HG03103 (cell line): ENCODE results near the gene ALPI.
"Not testable (repeated sequence)": the region's sequence is repeated elsewhere in the genome, so short reads cannot be mapped to it uniquely, and the experiment has no call there.

Source experiments
- ATAC-seq: cut with Tn5 transposase; IDR thresholded peaks from one replicate; pipeline ENCODE4 v1.9.1; 2021; ENCODE audit warnings: low read depth; ENCODE audit not compliant: unreplicated experiment

The ALPI gene

DNA sequence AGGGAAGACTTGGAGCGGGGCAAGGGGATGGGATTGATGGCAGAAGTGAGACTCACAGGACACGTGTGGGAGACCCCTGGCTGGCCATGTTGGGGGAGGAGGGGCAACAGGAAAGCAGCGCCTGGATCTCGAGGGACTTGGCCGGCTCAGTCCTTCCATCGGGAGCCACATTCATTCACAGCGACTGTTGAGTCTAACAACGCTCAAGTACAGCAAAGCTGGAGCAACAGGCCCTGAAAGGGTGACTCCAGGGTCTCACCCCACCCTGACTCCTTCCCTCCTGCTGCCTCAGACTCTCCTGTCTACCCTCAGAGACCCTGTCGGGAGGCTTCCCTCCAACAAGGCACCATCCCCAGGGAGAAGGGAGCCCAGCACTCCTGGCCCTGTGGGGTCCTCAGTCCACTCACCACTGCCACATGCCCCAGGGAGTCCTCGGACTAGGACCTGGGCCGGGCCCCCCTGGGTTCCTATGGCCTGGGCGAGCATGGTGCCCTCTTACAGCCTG, 14.8 kb upstream of the ALPI start:
- ATAC-seq: no peak

DNA sequence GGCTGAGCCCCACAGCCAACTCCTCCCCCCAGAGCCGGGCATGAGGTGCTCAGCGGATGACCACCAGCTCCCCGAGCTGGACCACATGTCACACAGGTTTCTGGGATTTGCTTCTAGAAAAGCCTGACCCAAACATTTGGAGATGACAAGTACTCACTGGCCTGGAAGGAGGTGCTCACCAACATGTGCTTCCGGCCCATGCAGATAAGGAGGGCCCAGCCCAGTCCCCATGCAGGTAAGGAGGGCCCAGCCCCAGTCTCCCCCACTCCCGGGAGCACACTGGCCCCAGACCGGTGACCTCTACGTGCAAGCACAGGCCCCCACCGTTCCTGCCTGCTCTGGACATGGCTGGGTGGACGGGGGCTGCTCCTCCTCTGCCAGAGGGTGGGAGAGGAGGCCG, 14.0 kb upstream of the ALPI start:
- ATAC-seq: not testable (repeated sequence)

DNA sequence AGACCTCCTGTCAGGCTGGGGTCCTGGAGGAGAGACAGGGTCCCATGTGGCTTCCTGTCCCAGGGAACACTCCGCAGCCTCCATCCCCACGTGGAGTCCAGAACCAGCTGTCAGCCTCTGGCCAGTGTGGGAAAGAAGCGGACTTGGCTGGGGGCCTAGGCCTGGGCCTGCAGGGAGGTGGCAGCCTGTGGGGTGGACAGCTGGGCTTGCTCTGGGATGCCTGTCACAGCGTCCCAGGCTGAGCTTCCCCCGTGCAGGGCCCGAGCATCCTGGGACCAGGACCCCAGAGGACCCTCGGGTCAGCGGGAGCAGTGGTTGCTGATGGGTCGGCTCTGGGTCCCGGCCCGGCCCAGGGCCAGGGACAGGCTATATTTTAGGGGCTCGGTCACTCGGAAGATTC, 13.5 kb upstream of the ALPI start:
- ATAC-seq: not testable (repeated sequence)

DNA sequence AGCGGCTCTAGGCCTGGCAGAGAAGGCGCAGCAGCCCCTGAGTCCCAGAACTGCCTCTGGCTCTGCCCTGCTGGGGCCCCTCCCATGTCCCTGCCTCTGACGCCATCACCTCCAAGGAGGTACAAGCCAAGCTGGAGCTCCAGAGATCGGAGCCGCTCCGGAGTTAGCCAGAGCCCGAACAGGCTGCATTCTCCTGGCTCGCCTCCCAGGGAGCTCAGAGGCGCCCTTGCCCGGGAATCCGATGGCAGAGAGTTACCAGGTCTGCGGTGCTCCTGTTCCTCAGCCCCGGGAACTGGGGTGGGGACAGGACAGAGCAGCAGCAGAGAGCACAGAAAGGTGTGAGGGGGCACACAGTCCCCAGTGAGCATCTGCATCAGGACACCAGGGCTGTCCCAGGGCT, 12.9 kb upstream of the ALPI start:
- ATAC-seq: not testable (repeated sequence)

DNA sequence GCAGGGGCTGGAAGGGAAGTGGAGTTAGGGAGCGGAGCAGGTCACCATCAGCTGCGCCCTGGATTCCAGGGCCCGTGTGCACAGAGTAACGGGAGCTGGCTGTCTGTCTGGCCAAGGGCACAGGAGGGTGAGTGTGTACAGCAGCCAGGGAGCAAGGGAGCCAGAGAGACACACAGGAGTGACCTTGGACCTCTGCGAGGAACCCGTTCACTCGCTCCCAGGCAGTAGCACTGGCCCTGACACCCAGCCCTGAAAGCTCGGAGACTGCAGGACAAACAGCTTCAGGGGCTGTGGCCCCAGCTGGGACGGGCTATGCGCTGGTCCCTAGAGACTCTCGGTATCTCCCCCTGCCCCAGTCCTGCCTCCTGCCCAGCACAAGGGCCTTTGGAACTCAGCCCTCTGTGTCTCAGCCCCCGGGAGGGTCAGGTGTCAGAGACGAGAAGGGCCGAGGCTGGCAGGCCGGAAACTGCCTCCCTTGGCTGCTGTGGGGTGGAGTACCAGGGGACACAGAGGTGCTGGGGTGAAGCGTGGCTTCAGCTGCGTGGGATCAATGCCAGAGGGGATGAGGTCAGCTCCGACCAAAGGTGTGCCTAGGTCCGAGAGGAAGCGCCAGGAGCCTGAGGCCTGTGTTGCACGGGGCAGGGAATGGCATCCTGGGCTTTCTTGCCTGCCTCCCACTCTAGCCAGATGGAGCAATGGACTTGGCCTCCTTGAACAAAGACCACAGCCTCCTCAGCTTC, 12.1 kb upstream of the ALPI start:
- ATAC-seq: not testable (repeated sequence)

DNA sequence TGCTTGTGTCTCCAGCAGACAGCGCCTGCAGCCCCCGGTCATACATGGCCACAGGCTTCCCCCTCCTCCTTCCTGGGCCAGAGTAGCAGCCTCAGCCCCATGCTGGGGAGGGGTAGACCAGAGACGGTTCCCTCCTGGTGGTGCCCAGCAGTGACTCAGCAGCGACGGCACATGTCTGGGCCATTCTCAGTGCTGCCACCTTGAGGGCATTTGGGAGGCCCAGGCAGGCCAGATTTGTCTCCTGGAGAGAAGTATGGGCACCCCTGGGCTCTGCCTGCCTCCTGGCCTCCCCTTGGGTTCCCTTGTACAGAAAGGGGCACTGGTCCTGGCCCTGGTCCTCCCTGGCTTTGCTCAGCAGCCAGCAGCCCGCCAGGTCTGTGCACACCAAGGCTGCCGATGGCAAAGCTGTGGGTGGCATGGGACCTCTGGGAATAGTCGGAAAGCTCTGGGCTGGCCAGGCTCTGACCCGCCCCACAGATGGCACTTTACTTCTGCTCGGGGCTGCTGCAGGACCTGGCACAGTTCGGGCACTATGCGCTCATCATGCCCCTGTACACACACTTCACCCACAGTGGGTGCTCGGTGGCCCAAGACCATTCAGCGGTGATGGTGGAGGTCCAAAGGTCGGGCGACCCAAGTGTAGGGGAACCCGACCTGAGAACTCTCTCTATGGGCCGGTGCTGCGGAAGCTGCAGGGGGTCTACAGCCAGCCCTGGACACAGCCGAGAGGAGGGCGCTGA, 11.4 kb upstream of the ALPI start:
- no peak for ATAC-seq

DNA sequence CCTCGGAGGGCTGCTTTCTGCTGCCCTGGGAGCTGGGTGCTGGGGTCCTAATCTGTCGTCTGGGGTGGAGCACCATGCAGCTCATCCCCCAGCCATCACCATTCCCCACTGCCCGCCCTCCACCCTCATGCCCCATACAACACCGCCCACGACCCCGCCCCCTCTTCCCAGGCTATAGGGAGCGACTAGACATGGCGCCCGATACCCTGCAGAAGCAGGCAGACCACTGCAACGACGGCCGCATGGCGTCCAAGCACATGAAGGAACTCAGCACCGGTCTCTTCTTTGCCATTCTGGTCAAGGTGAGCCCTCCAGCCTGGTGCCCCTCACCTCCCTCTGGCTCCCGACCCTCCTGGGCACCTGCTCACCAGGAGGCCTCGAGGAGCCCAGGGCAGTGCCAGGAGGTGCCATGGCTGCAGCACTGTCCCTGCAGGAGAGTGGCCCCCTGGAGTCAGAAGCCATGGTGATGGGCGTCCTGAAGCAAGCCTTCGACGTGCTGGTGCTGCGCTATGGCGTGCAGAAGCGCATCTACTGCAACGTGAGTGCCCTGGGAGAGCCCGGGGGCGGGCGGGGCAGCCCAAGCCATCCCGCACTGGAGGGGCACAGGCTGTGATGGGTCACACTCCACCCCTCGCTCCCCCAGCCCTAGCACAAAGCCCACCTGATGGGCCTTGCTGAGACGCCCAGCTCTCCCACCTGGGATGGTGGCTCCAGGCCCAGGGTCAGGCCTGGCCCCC, 10.6 kb upstream of the ALPI start:
- not testable (repeated sequence) for ATAC-seq

DNA sequence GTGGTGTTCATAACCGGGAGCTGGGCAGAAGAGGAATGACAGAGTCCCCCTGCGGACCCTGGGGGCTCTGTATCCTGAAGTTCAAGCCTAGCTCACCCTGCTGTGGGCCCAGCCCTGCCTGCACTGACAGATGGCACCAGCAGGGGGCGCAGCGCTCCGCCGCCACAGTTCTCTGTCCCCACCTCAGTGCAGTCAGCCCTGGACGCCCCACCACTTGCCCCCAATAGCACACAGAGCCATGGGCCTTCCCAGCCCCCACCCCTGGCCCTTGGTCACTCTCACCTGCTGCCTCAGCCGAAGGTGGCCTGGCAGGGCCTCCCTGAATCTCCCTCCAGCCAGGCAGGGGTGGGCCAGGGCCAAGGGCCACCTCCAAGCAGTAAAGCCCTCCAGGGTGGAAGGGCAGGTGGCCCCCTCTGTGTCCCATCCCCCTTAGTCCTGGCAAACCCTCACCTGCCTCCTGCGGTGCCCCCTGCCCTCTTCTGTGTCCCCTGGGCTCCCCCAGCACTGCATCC, 9.6 kb upstream of the ALPI start:
- not testable (repeated sequence) for ATAC-seq

DNA sequence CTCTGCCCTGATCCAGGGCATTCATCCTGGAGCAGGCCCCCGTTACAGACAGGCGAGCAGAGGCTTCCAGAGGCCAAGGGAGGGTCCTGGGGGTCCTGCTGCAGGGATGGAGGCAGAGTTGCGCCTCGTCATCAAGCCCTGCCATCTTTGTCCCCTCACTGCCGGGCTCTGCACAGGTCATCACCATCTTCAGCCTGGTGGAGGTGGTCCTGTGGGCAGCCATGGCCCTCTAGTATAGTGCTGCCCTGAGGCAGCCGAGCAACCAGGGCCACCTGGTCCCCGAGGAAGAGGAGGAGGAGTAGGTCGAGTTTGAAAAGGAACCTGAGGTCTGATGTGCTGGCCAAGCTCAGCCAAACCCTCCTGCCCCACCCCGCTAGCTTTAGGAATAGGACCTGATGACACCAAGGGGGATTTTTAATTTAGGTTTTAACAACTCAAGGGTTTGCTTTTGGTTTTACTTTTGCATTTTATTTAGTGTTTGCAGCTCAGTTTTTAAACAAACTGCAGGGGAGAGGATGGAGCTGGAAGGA, 8.8 kb upstream of the ALPI start:
- ATAC-seq: no peak

DNA sequence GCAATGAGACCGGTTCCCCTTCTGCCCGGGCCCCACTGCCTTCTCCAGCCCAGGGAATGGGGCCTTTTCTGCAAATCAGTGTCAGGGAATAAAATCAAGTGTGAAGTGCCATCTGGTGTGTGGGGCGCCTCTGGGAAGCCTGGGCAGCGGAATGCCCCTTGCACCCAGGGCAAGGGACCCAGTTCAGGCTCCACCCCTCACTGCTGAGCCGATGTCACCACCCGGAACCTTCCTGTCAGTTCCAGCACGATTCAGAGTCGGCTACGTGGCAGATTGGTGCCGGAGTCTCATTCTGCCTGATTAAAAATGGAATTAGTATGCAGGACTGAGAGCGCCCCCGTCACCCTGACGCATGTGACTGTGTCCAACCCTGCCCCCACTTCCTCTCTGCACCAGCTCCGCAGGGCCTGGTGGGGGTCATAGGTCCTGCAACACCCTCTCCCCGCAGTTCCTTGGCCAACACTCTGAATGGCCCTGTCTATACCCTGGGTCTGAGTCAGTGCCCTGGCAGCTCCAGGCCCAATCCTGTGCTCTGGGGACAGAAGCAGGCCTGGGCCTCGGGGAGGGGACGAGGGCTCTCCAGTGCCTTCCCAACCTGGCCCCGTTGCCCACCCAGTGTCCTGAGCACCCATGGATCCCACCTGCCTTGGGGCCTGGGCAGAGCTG, 8.2 kb upstream of the ALPI start:
- no peak for ATAC-seq

DNA sequence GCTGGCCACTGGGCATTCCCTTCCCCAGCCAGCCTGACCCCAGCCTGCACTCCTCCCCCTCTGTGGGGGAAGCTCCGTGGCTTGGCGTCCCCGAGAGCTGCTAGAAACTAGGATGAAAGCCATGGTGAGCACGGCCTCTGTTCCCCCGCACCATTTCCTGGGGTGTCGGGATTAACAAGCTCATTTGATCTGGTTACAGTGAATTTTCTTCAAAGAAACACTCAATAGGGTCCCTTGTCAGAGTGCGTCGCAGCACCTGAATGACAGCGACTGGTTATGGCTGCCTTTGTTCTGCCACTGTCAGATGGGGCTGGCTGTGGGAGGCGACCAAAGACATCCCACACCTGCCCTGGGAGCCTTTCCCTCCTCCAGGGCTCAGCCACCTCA, 7.7 kb upstream of the ALPI start:
- ATAC-seq: no peak

DNA sequence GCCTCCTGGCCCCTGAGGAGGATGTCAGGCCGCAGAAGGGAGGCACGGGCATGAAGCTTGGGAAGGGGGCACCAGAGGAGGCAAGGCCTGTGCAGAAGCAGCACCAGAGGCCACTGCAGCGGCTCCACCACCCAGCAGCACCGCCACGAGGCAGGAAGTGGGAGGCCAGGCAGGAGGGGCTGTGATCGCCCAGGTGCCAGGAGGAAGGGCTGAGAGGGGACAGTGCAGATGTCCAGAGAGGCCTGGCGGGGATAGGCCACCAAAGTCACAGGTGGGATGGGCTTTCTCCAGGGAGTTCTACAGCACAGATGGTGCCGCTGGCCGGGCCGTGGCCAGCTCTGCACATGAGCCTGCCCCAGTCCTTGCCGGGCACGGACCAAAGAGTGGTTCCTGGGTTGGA, 6.0 kb upstream of the ALPI start:
- ATAC-seq: no peak

DNA sequence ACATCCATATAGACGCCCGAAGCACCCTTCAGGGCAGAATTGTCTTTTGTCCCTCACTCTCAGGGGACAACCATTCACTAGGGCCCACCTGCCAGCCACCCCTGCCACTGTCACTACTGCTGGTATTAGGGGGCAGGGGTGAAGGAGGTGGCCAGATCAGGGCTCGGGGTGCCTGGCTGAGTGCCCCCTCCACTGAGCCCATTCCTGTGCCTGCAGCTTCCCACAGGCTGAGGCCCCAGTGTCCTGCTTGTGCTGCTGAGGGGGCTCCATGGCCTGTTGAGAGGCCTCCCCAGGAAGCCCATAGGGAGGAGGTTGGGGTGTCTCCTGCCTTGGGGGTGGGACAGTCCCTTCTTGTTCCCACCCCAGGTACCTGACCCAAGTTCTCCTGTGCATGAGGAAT, 4.3 kb upstream of the ALPI start:
- not testable (repeated sequence) for ATAC-seq

DNA sequence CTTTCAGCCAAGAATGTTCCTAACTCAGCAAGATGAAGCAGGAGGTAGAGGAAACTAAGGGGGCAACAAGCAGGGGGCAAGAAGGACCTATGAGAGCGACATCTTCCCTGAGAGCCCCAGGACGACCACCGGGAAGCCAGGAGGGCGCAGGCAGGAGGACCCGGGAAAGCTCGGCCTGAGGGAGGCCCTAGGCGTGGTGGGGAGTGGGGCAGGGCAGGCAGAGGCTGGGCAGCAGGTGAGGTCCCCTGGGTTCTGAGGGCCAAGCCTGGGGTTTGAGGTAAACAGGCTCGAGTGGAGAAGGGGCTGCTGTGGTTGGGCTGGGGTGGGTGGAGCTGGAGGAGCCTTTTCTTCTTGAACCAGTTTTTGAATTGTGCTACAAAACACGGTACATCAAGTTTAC, 1.3 kb upstream of the ALPI start:
- ATAC-seq: no peak

DNA sequence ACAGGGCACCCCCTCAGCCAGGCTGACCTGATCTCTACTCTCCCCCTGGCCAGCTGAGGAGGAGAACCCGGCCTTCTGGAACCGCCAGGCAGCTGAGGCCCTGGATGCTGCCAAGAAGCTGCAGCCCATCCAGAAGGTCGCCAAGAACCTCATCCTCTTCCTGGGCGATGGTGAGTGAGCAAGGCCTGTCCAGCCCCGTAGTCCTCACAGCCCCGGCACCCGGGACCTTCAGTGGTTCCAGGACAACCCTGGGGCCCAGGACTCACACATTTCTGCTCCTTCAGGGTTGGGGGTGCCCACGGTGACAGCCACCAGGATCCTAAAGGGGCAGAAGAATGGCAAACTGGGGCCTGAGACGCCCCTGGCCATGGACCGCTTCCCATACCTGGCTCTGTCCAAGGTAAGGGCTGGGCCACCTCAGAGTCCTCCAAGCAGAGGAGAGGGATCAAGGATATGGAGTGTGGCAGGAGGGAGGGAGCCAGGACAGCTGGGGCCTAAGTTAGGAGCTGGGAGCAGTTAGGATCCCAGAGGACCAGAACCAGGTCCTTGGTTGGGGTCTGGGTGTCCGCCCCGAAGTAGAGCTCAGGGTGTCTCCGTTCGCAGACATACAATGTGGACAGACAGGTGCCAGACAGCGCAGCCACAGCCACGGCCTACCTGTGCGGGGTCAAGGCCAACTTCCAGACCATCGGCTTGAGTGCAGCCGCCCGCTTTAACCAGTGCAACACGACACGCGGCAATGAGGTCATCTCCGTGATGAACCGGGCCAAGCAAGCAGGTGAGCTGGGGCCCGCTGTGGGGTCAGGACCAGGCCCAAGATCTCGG, 555 bp downstream of the ALPI start:
- ATAC-seq: no peak

DNA sequence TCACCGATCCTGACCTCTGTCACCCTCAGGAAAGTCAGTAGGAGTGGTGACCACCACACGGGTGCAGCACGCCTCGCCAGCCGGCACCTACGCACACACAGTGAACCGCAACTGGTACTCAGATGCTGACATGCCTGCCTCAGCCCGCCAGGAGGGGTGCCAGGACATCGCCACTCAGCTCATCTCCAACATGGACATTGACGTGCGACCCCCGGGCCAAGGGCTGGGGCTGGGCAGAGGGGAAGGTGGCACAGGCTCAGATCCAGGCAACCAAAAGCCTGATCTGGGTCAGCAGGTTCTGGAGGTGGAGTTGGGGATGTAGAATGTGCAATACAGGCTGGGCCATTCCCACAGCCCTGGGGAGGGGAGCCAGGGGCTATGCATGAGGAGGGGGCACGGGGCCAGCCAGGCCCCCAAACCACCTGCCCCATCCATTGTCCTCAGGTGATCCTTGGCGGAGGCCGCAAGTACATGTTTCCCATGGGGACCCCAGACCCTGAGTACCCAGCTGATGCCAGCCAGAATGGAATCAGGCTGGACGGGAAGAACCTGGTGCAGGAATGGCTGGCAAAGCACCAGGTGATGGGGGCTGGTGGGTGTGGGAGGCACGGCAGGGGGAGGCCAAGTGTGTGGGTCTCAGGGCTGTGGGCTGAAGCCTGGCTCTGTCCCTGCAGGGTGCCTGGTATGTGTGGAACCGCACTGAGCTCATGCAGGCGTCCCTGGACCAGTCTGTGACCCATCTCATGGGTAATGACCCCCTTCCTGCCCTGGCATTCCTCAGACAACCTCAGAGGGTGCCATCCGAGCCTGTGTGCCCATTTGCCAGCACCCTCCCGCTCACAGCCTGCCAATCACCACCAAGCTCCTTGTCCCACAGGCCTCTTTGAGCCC, 1.4 kb downstream of the ALPI start:
- ATAC-seq: no peak

DNA sequence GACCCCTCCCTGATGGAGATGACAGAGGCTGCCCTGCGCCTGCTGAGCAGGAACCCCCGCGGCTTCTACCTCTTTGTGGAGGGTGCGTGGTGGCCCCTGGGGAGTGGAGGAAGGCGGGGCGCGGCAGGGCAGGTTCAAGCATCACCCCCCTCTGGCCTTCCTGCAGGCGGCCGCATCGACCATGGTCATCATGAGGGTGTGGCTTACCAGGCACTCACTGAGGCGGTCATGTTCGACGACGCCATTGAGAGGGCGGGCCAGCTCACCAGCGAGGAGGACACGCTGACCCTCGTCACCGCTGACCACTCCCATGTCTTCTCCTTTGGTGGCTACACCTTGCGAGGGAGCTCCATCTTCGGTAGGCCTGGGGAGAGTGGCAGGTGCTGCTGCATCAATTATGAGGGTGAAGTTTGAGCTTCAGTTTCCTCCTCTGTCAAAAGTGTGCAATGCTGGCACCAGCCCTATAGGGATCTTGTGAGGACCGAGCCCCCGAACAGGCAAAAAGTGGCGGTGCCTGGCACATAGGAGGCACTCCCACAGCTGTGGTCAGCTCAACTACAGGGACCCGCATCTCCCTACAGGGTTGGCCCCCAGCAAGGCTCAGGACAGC, 2.2 kb downstream of the ALPI start:
- no peak for ATAC-seq
